K562 (cell line): ENCODE data around the gene AFAP1. TPM values are rescaled to one million over a fixed set of nuclear protein-coding genes. Genes with fewer than 3 reads are reported as not detected.

ENCODE experiments used
- ATAC-seq: fragments of 200-7000 bp; cut with Tn5 transposase; 3 replicates; pipeline ENCODE4 v1.9.1; 2020; ENCODE audit warnings: moderate library complexity
- BruUV-seq: library from RNA; stranded (reverse); fragments of 400-500 nt; replicated peaks from 2 replicates; lab custom pipeline; 2021; lab: Mats Ljungman, UMichigan
- CTCF ChIA-PET: fragments of 300-600 bp; formaldehyde crosslinking; extraction: SDS; loops from one replicate; lab custom pipeline; 2021; ENCODE audit warnings: low intra/inter-chr PET ratio; lab: Yijun Ruan, JAX
- POLR2A ChIA-PET: fragments of 300-600, 350-650 bp; sonication (Branson Sonifier 250); formaldehyde crosslinking; extraction: SDS; loops from one replicate; lab custom pipeline; 2021; ENCODE audit warnings: antibody characterized with exemption, inconsistent platforms; lab: Yijun Ruan, JAX
- DNase-seq, 4 experiments: peaks; one replicate each; pipeline versions ENCODE4 v3.0.0 to v3.0.0-alpha.2; 2011 to 2018; ENCODE audit warnings: low spot score in 3 of 4, mixed read lengths in 3 of 4; ENCODE audit errors: extremely low read depth in 1 of 4
- FAIRE-seq: peaks from 2 replicates; lab custom pipeline; 2011; peaks lifted over from hg19 to GRCh38; lab: Jason Lieb, UNC
- H2AFZ ChIP-seq: 2 replicates; pipeline ENCODE4 v1.6.0; 2011; ENCODE audit warnings: low read depth, low read length, control low read depth, inconsistent platforms
- H3K27ac ChIP-seq: fragments of 200-600 bp; 3 replicates; pipeline ENCODE4 v1.8.0; 2011; ENCODE audit warnings: low read depth, mild to moderate bottlenecking, control low read depth, inconsistent platforms, low read length, moderate library complexity, mixed read lengths; ENCODE audit errors: extremely low read depth
- H3K27me3 ChIP-seq, 2 experiments: fragments of 300-600 bp in 1 of 2; 2 replicates in 1 of 2; 3 replicates in 1 of 2; pipeline versions ENCODE4 v1.6.0 to v1.8.0; 2011; ENCODE audit warnings: inconsistent platforms in 2 of 2, low read length in 2 of 2, mild to moderate bottlenecking in 1 of 2, mixed read lengths in 1 of 2, moderate library complexity in 1 of 2; ENCODE audit not compliant: control insufficient read depth in 2 of 2, insufficient read depth in 2 of 2
- H3K36me3 ChIP-seq: fragments of 300-600 bp; 3 replicates; pipeline ENCODE4 v1.8.0; 2011; ENCODE audit warnings: mild to moderate bottlenecking, low read length, inconsistent platforms; ENCODE audit not compliant: control insufficient read depth, insufficient read depth
- H3K4me1 ChIP-seq, 2 experiments: fragments of 200-600 bp in 1 of 2; replicated peaks in 1 of 2; 2 replicates in 1 of 2; 3 replicates in 1 of 2; pipeline versions ENCODE4 v1.5.1 to v1.8.0; 2011; ENCODE audit warnings: inconsistent platforms in 2 of 2, low read length in 2 of 2, mild to moderate bottlenecking in 1 of 2, mixed read lengths in 1 of 2, moderate library complexity in 1 of 2; ENCODE audit not compliant: control insufficient read depth in 2 of 2, insufficient read depth in 2 of 2
- H3K4me2 ChIP-seq: 2 replicates; pipeline ENCODE4 v1.6.1; 2011; ENCODE audit warnings: low read length, control low read depth, inconsistent platforms, mixed read lengths; ENCODE audit not compliant: insufficient read depth
- H3K4me3 ChIP-seq: fragments of 200-600 bp; sonication (generic), shearing (Covaris generic); 2 replicates; pipeline ENCODE4 v1.5.1; 2016; ENCODE audit warnings: control low read depth, inconsistent platforms
- H3K79me2 ChIP-seq: fragments of 200-600 bp; 3 replicates; pipeline ENCODE4 v1.8.0; 2011; ENCODE audit warnings: low read length, inconsistent platforms; ENCODE audit not compliant: control insufficient read depth, insufficient read depth
- H3K9ac ChIP-seq, 2 experiments: 2 replicates each; pipeline versions ENCODE4 v1.6.0 to v1.6.1; 2011; ENCODE audit warnings: low read depth in 2 of 2, low read length in 2 of 2, control low read depth in 1 of 2, inconsistent platforms in 1 of 2, mild to moderate bottlenecking in 1 of 2, mixed read lengths in 1 of 2; ENCODE audit not compliant: insufficient read depth in 1 of 2
- H3K9me1 ChIP-seq: one replicate; pipeline ENCODE4 v1.6.0; 2011; ENCODE audit warnings: inconsistent platforms, mild to moderate bottlenecking, low read length, moderate library complexity; ENCODE audit not compliant: control insufficient read depth, insufficient read depth
- H3K9me3 ChIP-seq: replicated peaks from 2 replicates; pipeline ENCODE4 v1.5.1; 2011; ENCODE audit warnings: low read depth, low read length, inconsistent platforms; ENCODE audit not compliant: control insufficient read depth, insufficient read depth
- H4K20me1 ChIP-seq: replicated peaks from 2 replicates; pipeline ENCODE4 v1.6.1; 2011; ENCODE audit warnings: low read length, inconsistent platforms, mixed read lengths; ENCODE audit not compliant: control insufficient read depth, insufficient read depth
- GATAD2A ChIP-seq: fragments of 450-650 bp; IDR thresholded peaks from 2 replicates; pipeline ENCODE4 v1.6.1; 2017
- HIVEP1 ChIP-seq: fragments of 250-450 bp; sonication (Bioruptor Pico); IDR thresholded peaks from 2 replicates; pipeline ENCODE4 v1.4.0; 2020; ENCODE audit warnings: mild to moderate bottlenecking
- PKNOX1 ChIP-seq: fragments of 450-650 bp; IDR thresholded peaks from 2 replicates; pipeline ENCODE4 v1.6.1; 2016
- PPARD ChIP-seq: fragments of 250-450 bp; sonication (Bioruptor Pico); IDR thresholded peaks from 2 replicates; pipeline ENCODE4 v1.8.0; 2022; ENCODE audit warnings: inconsistent platforms, mild to moderate bottlenecking, moderate library complexity
- ZFP1 ChIP-seq: fragments of 450-650 bp; formaldehyde crosslinking; IDR thresholded peaks from 2 replicates; pipeline ENCODE4 v1.4.0; 2020; ENCODE audit warnings: mild to moderate bottlenecking, mixed read lengths
- WGBS: fragments of 100-300 bp; shearing (Covaris generic); methylation state at CpG from one replicate; pipeline ENCODE4 v1.1.6; 2016; ENCODE audit warnings: low coverage, mixed read lengths; ENCODE audit not compliant: insufficient coverage; ENCODE audit errors: missing lambda C conversion rate; 5-methylcytosine and 5-hydroxymethylcytosine counted together
- in situ Hi-C: fragments of 300-500 bp; cut with MboI; formaldehyde crosslinking; loops from 4 replicates; pipeline ENCODE4 v1.15.0; 2018; ENCODE audit warnings: inconsistent platforms, mixed read lengths
- intact Hi-C: fragments of 100-400 bp; cut with micrococcal nuclease; formaldehyde crosslinking; loops from 2 replicates; pipeline ENCODE4 v1.14.2; 2022
- polyA plus RNA-seq, 8 experiments: library from polyadenylated mRNA; depleted of rRNA in 4 of 8; stranded (reverse) in 5 of 8; unstranded in 3 of 8; fragments of >200 nt; fragmentation: Nextera tagmentation in 2 of 8; fragmentation: Illumina TruSeq in 1 of 8; extraction: Ambion mirVana in 2 of 8; extraction: Trizol in 1 of 8; gene quantifications; 2 replicates each; pipeline versions ENCODE4 v1.2.1 to v1.2.3, GENCODE V29; 2011 to 2014; ENCODE audit warnings: inconsistent platforms in 1 of 8, missing spikeins in 1 of 8
- total RNA-seq, 7 experiments: library from RNA; depleted of rRNA in 6 of 7; stranded (reverse); fragments of >200 nt in 6 of 7; fragmentation: Illumina TruSeq in 2 of 7; extraction: Trizol in 2 of 7; gene quantifications; 2 replicates each; pipeline versions ENCODE4 v1.2.1 to v1.2.3, GENCODE V29; 2011 to 2021; ENCODE audit warnings: low replicate concordance in 1 of 7
- TF ChIP-seq, protein P1 (sequence below): sonication (generic); formaldehyde crosslinking; IDR thresholded peaks from 2 replicates; pipeline ENCODE4 v1.8.0; 2022; ENCODE audit warnings: mild to moderate bottlenecking, low read depth, missing genetic modification reagents

The AFAP1 gene
- total and polyA plus RNA-seq, 9 of the 15 experiments (the other 6 are each of a cell fraction or from before 2014, with no cell fraction given), result 0.07 to 0.42 (median 0.12) TPM; not detected in 1

GRCh38 chr4:7783541-7783940 lies 156.1 kb downstream of the AFAP1 start:
- peaks cover 0 to 28% of the 10 kb centered on the region in 2 experiments; a peak in 4 of 5 replicates for H3K27me3 ChIP-seq
- no peak overlapping the region for H3K27ac ChIP-seq
- H4K20me1 ChIP-seq, result no peaks in the 10 kb centered on the region
- ChIA-PET CTCF (no interaction called here), POLR2A (interaction anchor here (1.1 kb wide), 1 partner anchor 10 kb away, joined by 5 read pairs; no protein-coding TSS in a partner anchor)
- no peaks in the 10 kb centered on the region for H3K9me3 ChIP-seq
- no peak for FAIRE-seq
- H3K4me3 ChIP-seq, result no peak overlapping the region
- 16% methylated on average over 6 of the region's 8 CpGs for WGBS
- no peak for DNase-seq
- TF ChIP-seq GATAD2A (no peak), ZFP1 (CRISPR knock-in tag) (no peak), HIVEP1 (CRISPR knock-in tag) (no peak), PKNOX1 (no peak), PPARD (no peak)
- TF ChIP-seq, protein P1, sequence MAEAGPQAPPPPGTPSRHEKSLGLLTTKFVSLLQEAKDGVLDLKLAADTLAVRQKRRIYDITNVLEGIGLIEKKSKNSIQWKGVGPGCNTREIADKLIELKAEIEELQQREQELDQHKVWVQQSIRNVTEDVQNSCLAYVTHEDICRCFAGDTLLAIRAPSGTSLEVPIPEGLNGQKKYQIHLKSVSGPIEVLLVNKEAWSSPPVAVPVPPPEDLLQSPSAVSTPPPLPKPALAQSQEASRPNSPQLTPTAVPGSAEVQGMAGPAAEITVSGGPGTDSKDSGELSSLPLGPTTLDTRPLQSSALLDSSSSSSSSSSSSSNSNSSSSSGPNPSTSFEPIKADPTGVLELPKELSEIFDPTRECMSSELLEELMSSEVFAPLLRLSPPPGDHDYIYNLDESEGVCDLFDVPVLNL (CRISPR knock-in tag), result no peak
- H3K4me2 ChIP-seq, result no peak overlapping the region
- no peaks in the 10 kb centered on the region for H3K9me1 ChIP-seq
- ATAC-seq, result no peak
- BruUV-seq, result no TSS peak
- no peak overlapping the region for H3K9ac ChIP-seq
- H3K4me1 ChIP-seq, result no peaks in the 10 kb centered on the region; a peak in 2 of 5 replicates
- in situ Hi-C loops, result no loop called here
- H2AFZ ChIP-seq, result no peak overlapping the region
- intact Hi-C loops, result no loop called here
- H3K36me3 ChIP-seq, result no peaks in the 10 kb centered on the region
- H3K79me2 ChIP-seq, result no peaks in the 10 kb centered on the region
